HepG2 (cell line): ENCODE data around the gene SCIN. TPM values are rescaled to one million over a fixed set of nuclear protein-coding genes. Genes with fewer than 3 reads are reported as not detected.

ENCODE experiments used
- AHDC1 ChIP-seq: sonication (generic); formaldehyde crosslinking; IDR thresholded peaks from 2 replicates; pipeline ENCODE4 v1.5.1; 2020; ENCODE audit warnings: mild to moderate bottlenecking, missing genetic modification reagents, borderline replicate concordance
- CBX2 ChIP-seq, 2 experiments: fragments of 200-600 bp in 1 of 2; sonication (generic); formaldehyde crosslinking in 1 of 2; IDR thresholded peaks; 2 replicates each; pipeline versions ENCODE4 v1.7.0 to v1.8.1; 2018 to 2022; ENCODE audit warnings: low read depth in 2 of 2, low read length in 1 of 2, mild to moderate bottlenecking in 1 of 2, missing genetic modification reagents in 1 of 2
- DRAP1 ChIP-seq: IDR thresholded peaks from 2 replicates; pipeline ENCODE4 v1.6.1; 2016; ENCODE audit warnings: missing genetic modification reagents, missing compliant biosample characterization
- GATAD2A ChIP-seq: IDR thresholded peaks from 2 replicates; pipeline ENCODE4 v1.6.1; 2016
- GTF2F1 ChIP-seq: fragments of 150-350 bp; IDR thresholded peaks from 2 replicates; pipeline ENCODE4 v1.6.1; 2014; ENCODE audit warnings: low read length
- KAT8 ChIP-seq: IDR thresholded peaks from 2 replicates; pipeline ENCODE4 v1.6.1; 2016; ENCODE audit warnings: missing genetic modification reagents, missing compliant biosample characterization
- KDM5B ChIP-seq: sonication (generic); formaldehyde crosslinking; IDR thresholded peaks from 2 replicates; pipeline ENCODE4 v1.4.0; 2020; ENCODE audit warnings: missing genetic modification reagents, mild to moderate bottlenecking, borderline replicate concordance
- KLF9 ChIP-seq: IDR thresholded peaks from 2 replicates; pipeline ENCODE4 v1.6.1; 2016; ENCODE audit warnings: low read depth
- MLX ChIP-seq: IDR thresholded peaks from 2 replicates; pipeline ENCODE4 v1.6.1; 2016
- MTERF4 ChIP-seq: sonication (generic); formaldehyde crosslinking; IDR thresholded peaks from 2 replicates; pipeline ENCODE4 v1.8.0; 2023; ENCODE audit warnings: mild to moderate bottlenecking, missing genetic modification reagents
- POLR2AphosphoS2 ChIP-seq: IDR thresholded peaks from 2 replicates; pipeline ENCODE4 v1.6.1; 2011; ENCODE audit warnings: low read depth, low read length, improper control_type of control experiment
- SAFB2 ChIP-seq: sonication (generic); formaldehyde crosslinking; IDR thresholded peaks from 2 replicates; pipeline ENCODE4 v1.5.1; 2020; ENCODE audit warnings: missing genetic modification reagents, low read depth, mild to moderate bottlenecking, borderline replicate concordance
- SMAD1 ChIP-seq: sonication (generic); formaldehyde crosslinking; IDR thresholded peaks from 2 replicates; pipeline ENCODE4 v1.4.0; 2020; ENCODE audit warnings: missing genetic modification reagents, low read depth, mild to moderate bottlenecking, borderline replicate concordance
- SMC3 ChIP-seq: IDR thresholded peaks from 2 replicates; pipeline ENCODE4 v1.6.1; 2011; ENCODE audit warnings: low read length, improper control_type of control experiment
- TAF15 ChIP-seq: fragments of 200-400 bp; formaldehyde crosslinking; IDR thresholded peaks from one replicate; pipeline ENCODE4 v1.6.1; 2018; ENCODE audit warnings: mild to moderate bottlenecking, low read depth, low read length; ENCODE audit not compliant: poor library complexity, severe bottlenecking
- THAP11 ChIP-seq: IDR thresholded peaks from 2 replicates; pipeline ENCODE4 v1.6.1; 2016; ENCODE audit warnings: missing biosample characterization, missing genetic modification reagents
- ZFAT ChIP-seq: sonication (generic); formaldehyde crosslinking; conservative IDR thresholded peaks from 2 replicates; pipeline ENCODE4 v1.8.1; 2023; ENCODE audit warnings: missing genetic modification reagents, inconsistent platforms
- ZNF362 ChIP-seq: sonication (generic); formaldehyde crosslinking; IDR thresholded peaks from 2 replicates; pipeline ENCODE4 v1.4.0; 2020; ENCODE audit warnings: missing genetic modification reagents, mild to moderate bottlenecking, borderline replicate concordance
- ZNF616 ChIP-seq: sonication (generic); formaldehyde crosslinking; IDR thresholded peaks from 2 replicates; pipeline ENCODE4 v1.5.0; 2020; ENCODE audit warnings: low read depth, mild to moderate bottlenecking, missing genetic modification reagents
- ZNF761 ChIP-seq: sonication (generic); formaldehyde crosslinking; conservative IDR thresholded peaks from 2 replicates; pipeline ENCODE4 v1.4.0; 2020; ENCODE audit warnings: mild to moderate bottlenecking, missing genetic modification reagents
- polyA plus RNA-seq, 8 experiments: library from polyadenylated mRNA; depleted of rRNA in 3 of 8; stranded (reverse) in 7 of 8; unstranded in 1 of 8; fragments of >200 nt; fragmentation: Illumina TruSeq in 4 of 8; extraction: Trizol in 4 of 8; gene quantifications; 2 replicates each; pipeline versions ENCODE4 v1.2.1 to v1.2.3, GENCODE V29; 2011 to 2016; ENCODE audit warnings: low read depth in 4 of 8, missing spikeins in 1 of 8, mixed read lengths in 1 of 8; ENCODE audit not compliant: insufficient read depth in 1 of 8
- total RNA-seq, 5 experiments: library from RNA; depleted of rRNA; stranded (reverse); fragments of >200 nt; fragmentation: Illumina TruSeq; extraction: Trizol; gene quantifications; 2 replicates each; pipeline ENCODE4 v1.2.3, GENCODE V29; 2016; ENCODE audit warnings: low read depth in 1 of 5

SCIN gene
- total and polyA plus RNA-seq, 2 of the 13 experiments (the other 11 are each of a cell fraction or from before 2014, with no cell fraction given), result not detected

- TF ChIP-seq MTERF4 (CRISPR knock-in tag) (0 out of 2 replicates have a peak, but pooled peaks have one; percentile 16), DRAP1 (CRISPR knock-in tag) (peak; percentile 91), SAFB2 (CRISPR knock-in tag) (no peak), TAF15 (no peak), KLF9 (CRISPR knock-in tag) (0 out of 2 replicates have a peak, but pooled peaks have one; percentile 64), GATAD2A (CRISPR knock-in tag) (peak; percentile 40), AHDC1 (CRISPR knock-in tag) (no peak), ZFAT (CRISPR knock-in tag) (no peak), ZNF616 (CRISPR knock-in tag) (peak; percentile 58; the same call in 1 of the 2 replicates), SMC3 (peak; percentile 7), KDM5B (CRISPR knock-in tag) (peak; percentile 63; the same call in 1 of the 2 replicates), POLR2AphosphoS2 (no peak), THAP11 (CRISPR knock-in tag) (peak; percentile 55; the same call in 1 of the 2 replicates), SMAD1 (peak; percentile 79; the same call in 1 of the 2 replicates), ZNF761 (CRISPR knock-in tag) (no peak), MLX (CRISPR knock-in tag) (peak; percentile 9; the same call in 1 of the 2 replicates), KAT8 (CRISPR knock-in tag) (peak; percentile 57; the same call in 1 of the 2 replicates), CBX2 (IDR thresholded peaks at IDR 0.05; ENCODE audit: low read depth, low read length) (no peak), CBX2 (CRISPR knock-in tag; IDR thresholded peaks at IDR 0.05; ENCODE audit: low read depth) (no peak), GTF2F1 (no peak), ZNF362 (peak; percentile 43; the same call in 1 of the 2 replicates)
Observed at GRCh38 chr7:12686891-12687717, 116.6 kb downstream of the SCIN start, which contains the start of gene ARL4A (continued).
